GM18858 (cell line): ENCODE measurements around the gene PAXX.
A peak's percentile ranks its signal among the peaks of the same experiment; 100 is the strongest.
"Not testable (repeated sequence)": the region's sequence is repeated elsewhere in the genome, so short reads cannot be mapped to it uniquely, and the experiment has no call there.

Experiments
- ATAC-seq: cut with Tn5 transposase; IDR thresholded peaks from one replicate; pipeline ENCODE4 v1.9.1; 2021; ENCODE audit not compliant: unreplicated experiment

The PAXX gene

DNA sequence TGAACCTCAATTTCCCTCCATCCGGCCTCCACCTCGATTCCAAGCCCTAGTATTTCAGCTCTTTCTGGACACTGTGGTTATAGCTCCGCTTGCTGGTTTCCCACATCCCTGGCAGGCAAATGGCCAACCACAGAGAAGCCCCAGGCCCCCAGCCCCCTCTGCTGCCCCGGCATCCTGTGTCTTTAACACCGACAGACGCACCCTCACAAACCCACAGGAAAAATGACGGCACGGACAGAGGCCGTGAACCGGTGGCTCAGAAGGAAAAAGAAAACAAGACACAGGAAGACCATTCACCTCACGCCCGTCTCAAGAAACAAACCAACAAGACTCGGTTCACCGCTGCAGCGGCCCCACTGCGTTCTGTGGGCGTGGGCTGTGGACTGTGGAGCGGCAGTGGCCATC, 5.6 kb downstream of the PAXX start:
- ATAC-seq: no peak

DNA sequence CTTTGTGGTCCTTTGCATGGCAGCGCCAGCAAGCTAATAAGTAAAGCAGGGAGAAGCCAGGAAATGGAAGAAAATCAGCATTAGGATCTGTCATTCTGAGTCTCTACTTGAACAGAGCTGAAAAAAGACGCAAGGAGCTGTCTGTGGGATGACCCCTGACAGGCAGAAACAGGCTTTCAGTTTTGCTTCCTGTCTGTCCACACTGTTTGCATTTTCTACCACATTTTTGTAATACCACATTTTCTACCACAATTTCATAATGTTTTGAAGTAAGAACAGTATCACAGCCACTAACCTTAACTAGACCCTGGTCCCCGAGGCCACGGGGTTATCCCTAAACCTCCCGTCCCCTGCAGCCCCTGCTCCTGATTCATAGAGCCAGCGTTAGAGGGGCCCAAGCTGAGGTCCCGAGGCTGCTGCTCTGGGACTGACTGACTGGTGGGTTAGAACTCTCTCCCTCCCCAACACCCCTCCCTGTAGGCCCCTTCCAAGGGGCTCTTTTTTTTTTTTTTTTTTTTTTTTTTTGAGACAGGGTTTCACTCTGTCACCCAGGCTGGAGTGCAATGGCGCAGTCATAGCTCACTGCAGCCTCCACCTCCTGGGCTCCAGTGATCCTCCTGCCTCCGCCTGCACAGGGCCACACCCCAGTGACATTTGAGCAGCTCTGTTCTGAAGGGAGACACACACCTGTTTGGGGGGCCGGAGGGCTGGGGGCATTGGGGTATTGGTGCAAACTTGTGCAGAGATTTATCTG, 8.1 kb downstream of the PAXX start:
- peak; percentile 71 for ATAC-seq

DNA sequence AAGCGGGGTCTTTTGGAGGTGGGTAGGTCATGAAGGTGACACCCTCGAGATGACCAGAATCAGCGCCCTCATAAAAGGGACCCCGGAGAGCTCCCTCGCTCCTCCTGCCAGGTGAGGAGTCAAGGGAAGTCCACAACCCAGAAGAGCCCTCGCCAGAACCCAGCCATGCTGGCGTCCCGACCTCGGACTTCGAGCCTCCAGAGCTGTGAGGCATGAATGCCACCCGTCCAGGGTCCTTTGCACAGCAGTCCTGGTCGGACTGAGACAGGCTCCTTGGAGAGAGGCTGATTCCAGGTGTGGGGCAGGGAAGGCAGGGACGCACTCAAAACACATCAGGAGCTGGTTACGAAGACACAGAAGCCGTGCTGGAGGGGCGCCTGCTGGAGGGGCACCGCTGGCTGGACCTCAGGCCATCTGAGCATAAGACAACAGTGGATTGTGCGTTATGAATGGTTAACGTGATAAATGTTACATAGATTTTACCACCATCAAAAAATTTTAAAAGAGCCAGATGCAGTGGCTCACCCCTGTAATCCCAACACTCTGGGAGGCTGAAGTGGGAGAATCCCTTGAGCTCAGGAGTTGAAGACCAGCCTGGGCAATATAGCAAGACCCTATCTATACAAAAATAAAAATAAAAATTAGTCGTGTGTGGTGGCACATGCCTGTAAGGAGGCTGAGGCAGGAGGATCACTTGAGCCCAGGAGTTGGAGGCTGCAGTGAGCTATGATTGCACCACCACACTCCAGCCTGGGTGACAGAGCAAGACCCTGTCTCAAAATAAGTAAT, 9.8 kb downstream of the PAXX start:
- ATAC-seq: no peak

DNA sequence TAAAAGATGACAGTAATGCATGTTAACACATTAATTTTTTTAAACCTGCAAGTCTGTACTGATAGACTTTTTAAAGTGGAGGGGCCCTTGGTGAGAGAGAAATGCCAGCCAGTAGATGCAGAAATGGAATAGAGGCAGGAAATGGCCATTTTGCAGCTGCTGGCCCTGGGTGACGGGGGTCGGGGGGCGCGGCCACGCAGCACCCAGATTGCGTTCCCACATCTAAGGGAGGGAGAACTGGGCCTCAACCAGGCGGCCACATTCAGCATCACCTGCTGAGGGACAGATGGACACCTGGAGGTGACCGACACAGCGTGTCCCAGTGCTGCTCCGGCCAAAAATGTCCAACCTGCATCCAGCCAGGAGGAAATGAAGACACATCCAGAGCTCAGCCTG, 10.4 kb downstream of the PAXX start:
- ATAC-seq: no peak

DNA sequence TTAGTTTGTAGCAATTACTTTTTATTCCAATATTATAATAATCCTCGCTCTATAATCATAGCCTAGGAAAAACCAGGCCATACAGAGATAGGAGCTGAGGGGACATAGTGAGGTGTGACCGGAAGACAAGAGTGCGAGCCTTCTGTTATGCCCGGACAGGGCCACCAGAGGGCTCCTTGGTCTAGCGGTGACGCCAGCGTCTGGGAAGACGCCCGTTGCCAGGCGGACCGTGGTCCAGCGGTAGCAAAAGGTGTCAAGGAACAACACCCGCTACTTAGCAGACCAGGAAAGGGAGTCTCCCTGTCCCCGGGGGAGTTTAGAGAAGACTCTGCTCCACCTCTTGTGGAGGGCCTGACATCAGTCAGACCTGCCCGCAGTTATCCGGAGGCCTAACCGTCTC, 12.1 kb downstream of the PAXX start:
- ATAC-seq: not testable (repeated sequence)

DNA sequence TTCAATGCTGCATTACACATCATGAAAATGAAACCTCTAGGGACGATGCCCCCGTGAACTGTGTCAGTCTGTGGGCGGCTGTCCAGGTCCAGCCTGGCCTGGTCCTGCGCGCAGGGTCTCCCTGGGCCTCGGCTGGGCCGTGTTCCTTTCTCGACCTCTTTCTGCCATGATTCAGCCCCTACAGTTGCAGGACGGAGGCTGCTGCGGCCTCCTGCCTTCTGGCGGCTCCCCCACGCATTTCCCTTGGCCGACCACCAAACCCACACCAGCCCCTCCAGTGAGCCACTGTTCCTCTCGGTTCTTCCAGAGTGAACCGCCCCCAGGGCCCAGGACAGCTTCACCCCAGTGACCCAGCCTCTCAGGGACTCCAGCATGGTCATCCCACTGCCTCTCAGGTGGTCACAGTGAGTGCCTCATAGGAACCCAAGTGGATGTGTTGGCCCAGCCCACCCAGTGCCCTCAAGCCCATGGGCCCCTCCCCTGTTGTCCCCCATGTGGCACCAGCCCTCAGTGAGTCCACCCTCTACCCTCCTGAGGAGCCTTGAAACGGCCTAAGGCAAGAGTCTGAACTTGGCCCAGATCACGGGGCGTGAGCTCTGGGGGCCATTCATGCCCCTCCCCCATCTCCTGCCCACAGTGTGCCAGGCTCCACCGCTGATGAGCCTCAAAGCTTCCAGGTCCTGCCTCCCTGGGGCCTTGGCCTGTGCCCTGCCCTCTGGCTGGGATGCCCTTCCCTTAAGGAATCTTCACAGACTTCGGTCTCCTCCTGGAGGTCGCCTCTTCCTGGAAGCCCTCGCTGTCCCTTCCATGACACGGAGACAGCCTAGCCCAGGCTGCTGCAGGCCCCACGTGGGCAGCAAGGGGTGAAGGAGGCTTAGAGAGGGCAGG, 14.1 kb downstream of the PAXX start:
- ATAC-seq: no peak

DNA sequence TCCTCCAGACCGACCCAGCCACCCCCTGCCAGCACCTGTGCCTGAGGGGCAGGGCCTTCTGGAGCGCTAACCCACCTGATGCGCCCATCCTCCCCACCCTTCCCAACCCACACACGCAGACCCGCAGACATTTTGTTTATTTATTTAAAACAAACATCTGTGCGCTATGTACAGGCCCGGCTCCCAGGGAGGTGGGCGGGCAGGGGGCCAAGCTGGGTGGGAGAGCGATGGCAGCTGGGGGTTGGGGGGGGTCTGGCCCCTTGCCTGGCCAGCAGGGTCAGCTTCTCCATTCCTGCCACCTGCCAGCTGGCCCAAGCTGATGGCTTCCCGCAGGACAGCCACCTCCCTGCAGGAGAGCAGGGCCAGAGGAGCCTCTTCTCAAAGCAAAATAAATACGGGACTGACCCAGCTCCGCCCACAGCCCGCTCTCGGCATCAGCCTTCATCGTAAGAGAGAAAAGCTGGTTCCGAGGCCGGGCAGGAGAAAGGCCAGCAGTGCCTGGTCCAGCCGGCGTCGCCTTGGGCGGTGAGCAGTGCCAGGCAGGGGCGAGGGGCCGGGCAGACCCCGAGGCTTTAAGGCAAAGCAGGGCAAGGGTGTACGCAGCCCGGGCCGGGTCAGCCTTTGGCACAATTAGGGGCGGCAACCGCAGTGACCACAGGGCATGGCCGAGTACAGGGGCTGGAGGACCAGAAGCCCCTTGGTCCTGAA, 15.0 kb downstream of the PAXX start:
- ATAC-seq: no peak

DNA sequence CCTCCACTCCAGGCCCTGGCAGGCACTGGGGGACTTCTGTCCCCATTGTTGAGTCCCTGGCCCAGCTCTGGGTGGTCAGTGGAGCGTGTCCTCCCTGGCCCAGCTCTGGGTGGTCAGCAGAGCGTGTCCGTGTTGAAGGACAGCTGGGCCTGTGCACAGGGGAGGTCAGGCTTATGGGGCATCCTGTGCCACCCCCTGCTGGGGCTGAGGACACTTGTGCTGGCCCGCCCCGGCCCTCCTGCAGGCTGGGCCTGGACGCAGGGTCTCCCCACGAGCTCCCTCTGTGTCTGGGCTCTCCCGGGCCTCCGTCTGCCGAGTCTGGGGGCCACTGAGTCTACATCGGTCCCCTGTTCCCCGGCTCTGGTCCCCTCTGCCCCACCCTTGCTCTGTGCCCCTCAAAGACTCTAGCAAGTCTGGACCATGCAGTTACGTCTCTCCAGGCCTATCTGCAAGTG, 15.6 kb downstream of the PAXX start:
- ATAC-seq: no peak

DNA sequence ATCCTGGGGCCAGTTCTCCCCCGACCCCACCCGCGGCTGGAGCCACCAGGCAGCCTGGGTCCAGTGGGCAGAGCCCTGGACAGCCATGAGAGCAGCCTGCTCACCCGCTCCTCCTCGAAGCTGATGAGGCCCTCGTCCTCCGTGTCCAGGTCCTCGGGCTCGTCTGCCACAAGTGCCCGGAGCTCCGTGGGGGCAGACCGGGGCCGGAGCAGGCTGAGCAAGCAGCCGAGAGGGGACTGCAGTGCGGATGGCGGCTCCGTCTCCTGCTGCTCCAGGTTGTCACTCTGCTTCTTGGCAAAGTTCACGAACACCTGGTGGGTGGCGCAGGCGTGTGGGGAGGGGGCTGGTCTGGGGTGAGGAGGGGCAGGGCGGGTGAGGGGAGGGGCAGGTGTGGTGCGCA, 16.1 kb downstream of the PAXX start:
- no peak for ATAC-seq

DNA sequence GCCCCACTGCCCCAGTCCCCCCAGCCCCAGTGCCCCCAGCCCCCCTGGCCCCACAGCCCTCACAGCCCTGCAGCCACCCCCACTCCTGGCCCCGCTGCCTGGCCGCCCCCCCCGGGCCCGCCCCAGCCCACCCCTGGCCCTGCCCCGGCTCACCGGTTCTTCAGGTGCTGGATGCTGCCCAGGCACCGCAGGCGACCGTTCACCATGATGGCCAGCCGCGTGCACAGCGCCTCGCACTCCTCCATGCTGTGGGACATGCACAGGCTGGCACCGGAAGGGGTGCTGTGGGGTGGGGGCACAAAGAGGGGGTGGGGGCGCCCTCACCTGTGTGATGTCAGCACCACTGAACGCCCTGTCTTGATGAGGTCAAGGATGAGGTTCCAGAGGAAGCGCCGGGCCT, 17.0 kb downstream of the PAXX start:
- no peak for ATAC-seq

DNA sequence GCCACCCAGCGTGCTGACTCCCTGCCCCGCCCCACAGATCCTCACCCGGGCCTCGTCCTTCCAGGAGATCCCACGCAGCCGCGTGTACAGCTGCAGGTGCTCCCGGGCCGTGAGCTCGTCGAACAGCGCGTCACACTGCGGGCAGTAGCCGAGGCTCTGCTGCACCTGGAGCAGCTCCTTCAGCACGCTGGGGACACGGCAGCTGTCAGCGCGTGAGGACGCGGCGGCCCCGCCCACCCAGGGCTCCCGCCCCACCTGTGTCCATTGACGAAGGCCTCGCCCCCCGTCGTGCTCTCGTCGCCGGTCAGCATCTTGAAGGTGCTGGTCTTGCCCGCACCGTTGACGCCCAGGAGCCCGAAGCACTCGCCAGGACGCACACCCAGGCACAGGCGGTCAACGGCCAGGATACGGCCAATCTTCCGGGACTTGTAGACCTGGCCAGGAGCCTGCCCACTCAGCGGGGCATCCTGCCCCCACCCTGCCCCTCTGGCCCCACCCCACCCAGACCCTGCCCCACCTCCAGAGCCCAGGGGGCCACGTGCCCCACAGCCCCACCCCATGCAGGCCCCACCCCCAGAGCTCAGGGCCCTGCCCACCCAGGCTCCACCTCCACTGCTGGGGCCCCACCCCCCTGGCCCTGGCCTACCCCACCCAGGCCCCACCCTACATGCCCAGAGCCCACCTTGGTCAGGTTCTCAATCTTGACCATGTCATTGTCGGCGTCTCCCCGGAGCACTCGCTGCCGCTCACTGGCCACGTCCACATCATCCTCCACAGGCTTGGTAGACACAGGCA, 17.9 kb downstream of the PAXX start:
- no peak for ATAC-seq

DNA sequence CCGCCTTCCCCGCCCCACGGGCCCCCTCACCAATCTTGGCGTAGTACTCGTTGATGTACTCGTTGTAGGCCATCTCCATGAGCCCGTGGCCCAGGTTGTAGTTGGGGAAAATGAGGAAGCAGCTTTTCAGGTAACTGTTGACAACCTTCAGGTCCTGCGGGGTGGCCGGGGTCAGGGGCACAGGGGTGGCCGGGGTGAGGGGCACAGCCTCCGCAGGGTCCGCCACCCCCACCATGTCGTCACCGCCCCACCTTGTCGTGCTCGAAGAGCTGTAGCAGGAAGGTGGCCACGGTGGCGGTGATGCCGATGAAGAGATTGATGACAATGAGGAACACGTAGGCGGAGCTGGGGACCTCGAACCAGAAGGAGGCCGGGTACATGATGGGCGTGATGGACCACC, 18.9 kb downstream of the PAXX start:
- ATAC-seq: no peak

DNA sequence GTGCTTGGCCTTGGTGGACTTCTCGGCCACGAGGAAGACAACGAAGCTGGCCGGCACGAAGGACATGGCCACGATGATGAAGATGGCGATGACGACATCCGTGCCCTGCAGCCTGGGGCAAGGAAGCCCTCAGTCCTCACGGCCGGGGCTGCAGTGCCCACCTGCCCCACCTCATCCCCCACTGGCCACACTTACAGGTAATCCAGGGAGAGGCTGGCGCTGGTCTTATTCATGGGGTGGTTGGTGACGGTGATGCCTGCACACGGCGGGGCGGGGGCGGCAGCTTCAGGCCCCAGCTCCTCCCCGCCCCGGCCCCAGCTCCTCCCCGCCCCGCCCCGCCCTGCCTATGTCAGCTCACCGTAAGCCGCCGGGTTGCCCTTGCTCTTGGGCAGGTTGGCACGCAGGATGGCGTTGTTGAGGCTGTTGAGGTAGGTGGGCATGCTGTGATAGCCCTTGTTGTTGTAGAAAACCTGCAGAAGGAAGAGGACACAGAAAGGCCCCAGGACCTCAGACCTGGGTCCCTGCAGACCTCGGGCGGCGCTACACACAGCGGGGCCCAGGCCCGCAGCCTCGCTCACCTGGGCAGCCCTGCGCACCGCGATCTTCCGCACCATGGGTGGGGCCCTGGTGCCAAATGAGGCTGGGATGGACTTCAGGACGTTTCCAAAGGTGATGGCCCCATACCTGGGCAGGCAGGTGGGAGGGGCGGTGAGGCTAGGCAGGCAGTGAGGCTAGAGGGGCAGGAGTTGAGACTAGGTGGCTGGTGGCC, 19.9 kb downstream of the PAXX start:
- no peak for ATAC-seq

DNA sequence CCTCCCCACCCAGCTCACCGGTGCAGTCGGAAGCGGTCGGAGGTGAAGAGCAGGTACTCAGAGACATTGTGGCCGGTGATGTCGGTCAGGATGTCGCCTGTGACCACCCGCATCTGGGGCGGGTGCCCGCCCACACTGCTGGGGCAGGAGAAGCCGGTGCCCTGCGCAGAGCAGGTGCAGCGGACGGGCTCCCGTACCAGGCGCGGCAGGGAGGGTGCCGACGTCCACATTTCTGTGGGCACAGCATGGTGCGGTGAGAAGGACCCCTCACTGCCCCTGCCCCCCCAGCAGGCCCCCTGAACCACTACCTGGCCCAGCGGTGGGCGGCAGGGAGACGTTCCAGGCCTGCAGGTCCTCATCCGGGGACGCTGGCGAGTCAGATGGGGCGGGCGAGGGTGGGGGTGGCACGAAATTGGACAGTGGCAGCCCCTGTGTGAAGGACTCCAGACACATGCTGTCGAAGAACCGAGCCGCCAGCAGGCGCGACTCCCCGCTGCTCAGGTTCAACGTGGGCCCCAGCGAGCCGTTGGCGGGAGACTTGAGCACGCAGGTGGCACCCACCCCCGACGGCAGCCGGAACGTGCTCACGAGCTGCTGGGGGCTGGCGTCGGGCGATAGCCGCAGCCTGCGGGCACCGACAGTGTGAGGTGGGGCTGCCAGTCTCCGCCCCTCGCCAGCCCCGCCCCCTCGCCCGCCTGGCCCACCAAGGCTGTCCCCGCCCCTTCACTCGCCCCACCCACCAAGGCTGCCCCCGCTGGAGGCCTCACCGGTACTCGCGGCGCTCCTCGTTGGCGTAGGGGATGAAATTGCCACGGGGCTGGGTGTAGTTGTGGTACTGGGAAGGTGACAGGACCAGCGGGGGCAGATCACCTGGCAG, 20.7 kb downstream of the PAXX start:
- no peak for ATAC-seq

DNA sequence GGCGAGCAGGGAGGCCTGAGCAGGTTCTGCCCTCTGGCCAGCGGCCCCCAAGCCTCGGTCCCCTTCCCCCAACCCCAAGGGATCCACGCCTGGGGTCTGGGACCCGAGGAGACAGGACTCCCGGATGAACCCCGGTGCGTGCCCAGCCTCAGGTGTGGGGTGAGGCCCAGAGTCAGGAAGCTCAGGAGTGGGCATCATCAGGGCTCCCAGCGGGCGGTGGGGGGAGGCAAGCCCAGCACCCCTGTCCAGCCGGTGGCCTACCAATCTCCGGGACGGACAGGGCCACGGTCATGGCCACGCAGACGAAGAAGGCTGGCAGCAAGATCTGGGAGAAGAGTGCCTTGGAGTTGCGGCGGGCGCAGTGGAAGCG, 21.3 kb downstream of the PAXX start:
- no peak for ATAC-seq

DNA sequence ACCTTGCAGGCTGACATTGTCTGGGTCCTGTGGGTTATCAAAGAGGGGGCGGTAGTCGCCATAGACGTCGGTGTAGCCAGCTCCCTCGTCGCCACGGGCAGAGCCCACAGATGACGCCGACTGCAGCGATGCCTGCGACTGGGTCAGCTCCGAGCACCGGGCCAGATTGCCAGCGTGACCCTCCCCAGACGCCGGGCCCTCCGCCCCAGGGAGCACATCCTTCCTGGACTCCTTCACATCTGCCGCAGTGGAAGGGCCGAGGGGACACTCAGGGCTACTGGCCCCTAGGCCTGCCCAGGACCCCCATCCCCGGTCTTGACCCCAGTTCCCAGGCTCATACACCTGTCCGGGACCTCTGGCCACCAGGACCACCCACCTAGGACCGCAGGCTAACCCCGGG, 21.9 kb downstream of the PAXX start:
- ATAC-seq: no peak

DNA sequence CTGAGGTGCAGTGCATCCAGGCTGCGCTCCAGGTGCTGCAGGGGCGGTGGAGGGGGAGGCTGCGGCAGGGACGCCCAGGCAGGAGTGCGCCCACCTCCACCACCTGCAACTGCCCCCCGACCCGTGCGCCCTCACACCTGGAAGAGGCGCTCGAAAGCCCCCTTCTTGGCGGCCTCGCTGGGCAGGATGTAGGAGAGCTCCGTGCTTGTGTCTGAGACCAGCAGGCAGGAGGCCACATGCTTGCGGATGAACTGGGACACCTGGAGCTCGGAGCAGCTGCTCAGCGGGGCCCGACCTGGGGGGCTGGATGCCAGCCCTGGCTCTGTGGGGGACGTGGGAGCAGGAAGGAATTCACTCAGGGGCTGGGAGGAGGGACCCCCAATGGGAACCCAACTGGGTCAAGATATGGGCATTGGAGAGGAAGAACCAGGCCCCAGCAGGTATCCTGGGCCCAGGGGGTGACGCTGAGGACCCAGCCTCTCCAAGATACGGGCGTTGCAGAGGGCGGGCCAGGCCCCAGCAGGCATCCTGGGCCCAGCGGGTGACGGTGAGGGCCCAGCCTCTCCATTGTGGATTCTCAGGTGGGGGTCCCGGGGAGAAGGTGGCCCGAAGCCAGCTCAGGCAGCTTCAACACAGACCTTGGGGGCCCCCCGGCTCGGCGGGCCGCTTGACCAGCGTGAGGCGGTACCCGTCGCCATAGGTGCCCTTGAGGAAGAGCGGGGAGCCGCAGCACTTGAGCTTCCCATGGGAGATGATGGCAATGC, 22.7 kb downstream of the PAXX start:
- no peak for ATAC-seq

DNA sequence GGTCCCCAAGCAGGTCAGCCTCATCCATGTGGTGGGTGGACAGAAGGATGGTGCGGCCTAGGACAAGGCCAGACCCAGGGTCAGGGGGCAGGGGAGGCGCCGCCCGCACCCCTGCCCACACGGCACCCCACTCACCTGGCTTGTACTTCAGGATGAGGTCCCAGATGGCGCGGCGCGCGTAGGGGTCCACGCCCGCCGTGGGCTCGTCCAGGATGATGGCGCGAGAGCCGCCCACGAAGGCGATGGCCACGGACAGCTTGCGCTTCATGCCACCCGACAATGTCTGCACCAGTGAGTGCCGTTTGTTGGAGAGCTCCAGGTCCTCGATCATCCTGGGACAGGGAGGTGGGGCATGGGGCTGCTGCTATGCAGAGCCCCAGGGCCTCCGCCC, 23.3 kb downstream of the PAXX start:
- ATAC-seq: no peak
